ENCODE data around the gene PTPN14. TPM values are rescaled to one million over a fixed set of nuclear protein-coding genes. Genes with fewer than 3 reads are reported as not detected.
A peak's percentile ranks its signal among the peaks of the same experiment; 100 is the strongest.

The PTPN14 gene
- total RNA-seq, 1 experiment from 2014 or later, result 76.4 TPM

DNA sequence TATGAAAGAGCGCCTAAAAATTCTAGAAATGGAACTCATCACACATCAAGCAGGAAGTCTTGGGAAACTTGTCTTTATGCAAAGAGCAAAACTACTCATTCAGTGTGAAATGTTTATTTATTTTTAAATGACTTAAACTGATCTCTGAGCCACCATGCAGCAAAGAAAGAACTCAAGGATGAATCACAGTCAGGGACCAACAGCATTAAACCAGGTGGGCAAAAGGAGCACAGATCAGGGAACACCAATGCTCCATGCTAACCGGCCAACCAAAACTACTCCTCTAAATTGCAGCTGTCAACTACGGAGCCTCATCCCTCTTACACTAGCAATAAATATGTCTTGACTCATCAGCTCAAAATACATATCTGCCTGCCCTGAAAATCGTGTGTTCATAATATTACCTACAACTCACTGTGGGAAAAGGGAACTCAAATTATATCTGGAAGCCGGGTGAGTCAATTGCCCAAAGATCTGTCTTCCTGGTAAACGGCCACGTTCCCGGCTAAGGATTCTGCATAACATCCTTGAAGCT is 129.2 kb downstream of the PTPN14 start:
- no peak for DNase-seq
- Histone ChIP-seq H3K56ac (ENCODE audit: insufficient read length, low read depth, low read length) (no peak overlapping the region), H3K79me2 (ENCODE audit: insufficient read depth, low read length) (no peaks in the 10 kb centered on the region; the same call in 1 of the 2 replicates), H2BK15ac (ENCODE audit: low read depth, low read length) (no peak overlapping the region), H2BK120ac (ENCODE audit: low read depth, low read length, poor library complexity, severe bottlenecking) (no peak overlapping the region), H3K9me3 (ENCODE audit: control insufficient read depth, low read depth, low read length) (no peaks in the 10 kb centered on the region), H4K5ac (ENCODE audit: insufficient read length, low read depth, low read length) (no peak overlapping the region), H4K20me1 (ENCODE audit: control insufficient read depth, insufficient read depth, insufficient read length) (no peaks in the 10 kb centered on the region), H3K27me3 (ENCODE audit: insufficient read depth, low read length) (no peaks in the 10 kb centered on the region), H3K4me2 (ENCODE audit: insufficient read depth, insufficient read length, low read length) (no peak overlapping the region), H3K18ac (ENCODE audit: insufficient read length, low read depth, low read length) (no peak overlapping the region), H3T11ph (ENCODE audit: low read length) (no peak overlapping the region), H2BK12ac (ENCODE audit: insufficient read length, low read depth, low read length) (no peak overlapping the region), H3K23ac (ENCODE audit: insufficient read length, low read depth, low read length) (no peak overlapping the region), H3K23me2 (ENCODE audit: insufficient read length, low read depth, low read length, poor library complexity, severe bottlenecking) (no peaks in the 10 kb centered on the region), H3K14ac (ENCODE audit: insufficient read depth, low read length) (no peak overlapping the region), H4K8ac (replicated peaks; ENCODE audit: insufficient read length, low read depth, low read length) (no peak overlapping the region), H3K79me1 (ENCODE audit: insufficient read depth, low read depth, low read length, poor library complexity, severe bottlenecking) (no peaks in the 10 kb centered on the region), H3K9ac (ENCODE audit: extremely low read depth, insufficient read length, low read length) (no peak overlapping the region), H3K27ac (ENCODE audit: insufficient read length, low read depth, low read length) (peak overlapping the region; percentile 5), H2AK5ac (ENCODE audit: insufficient read length, low read length) (no peak overlapping the region), H3K4me1 (ENCODE audit: insufficient read depth, low read length) (peaks cover 4% of the 10 kb centered on the region; the same call in 1 of the 2 replicates), H2BK20ac (ENCODE audit: low read depth, low read length, poor library complexity, severe bottlenecking) (no peak overlapping the region), H3K4ac (ENCODE audit: low read depth, low read length) (no peak overlapping the region), H2AFZ (ENCODE audit: low read length) (no peak overlapping the region), H2BK5ac (ENCODE audit: insufficient read length, low read length) (no peak overlapping the region), H4K91ac (ENCODE audit: insufficient read length, low read depth, low read length) (no peak overlapping the region)
- Mint-ChIP-seq H3K4me1 (peaks cover 41 to 60% of the 10 kb centered on the region in 2 experiments), H3K27me3 (ENCODE audit: low read depth) (no peaks in the 10 kb centered on the region), H3K27ac (peak overlapping the region in 2 of 3 experiments; percentile 22 to 61; a peak in 3 of 7 replicates), H3K9me3 (no peaks in the 10 kb centered on the region), H3K36me3 (ENCODE audit: insufficient read depth in 1 of 3, low read depth in 3 of 3) (peaks cover 0 to 2% (median 0%) of the 10 kb centered on the region in 3 experiments; a peak in 1 of 7 replicates), H3K4me3 (no peak overlapping the region)
- no CpG with 5 or more reads among the region's 8 CpGs for WGBS (ENCODE audit: extremely low coverage, insufficient read length, low lambda C conversion rate)
- TF ChIP-seq CTCF (conservative IDR thresholded peaks at IDR 0.05), result no peak
